Parathyroid adenoma (tissue), 2 donors: ENCODE measurements around the gene SCN5A.

Source experiments
- H2AFZ ChIP-seq: fragments of 300-600 bp; sonication (generic); one replicate; pipeline ENCODE4 v1.7.0; 2017; ENCODE audit warnings: antibody characterized with exemption, mild to moderate bottlenecking
- H3K27ac ChIP-seq: fragments of 300-600 bp; sonication (generic); one replicate; pipeline ENCODE4 v1.7.0; 2017
- H3K27me3 ChIP-seq: fragments of 300-600 bp; sonication (generic); one replicate; pipeline ENCODE4 v1.7.0; 2017; ENCODE audit warnings: low read length; ENCODE audit not compliant: control insufficient read depth, insufficient read depth
- H3K36me3 ChIP-seq: fragments of 300-600 bp; sonication (generic); one replicate; pipeline ENCODE4 v1.7.0; 2017; ENCODE audit warnings: low read length; ENCODE audit not compliant: control insufficient read depth, insufficient read depth
- H3K4me1 ChIP-seq: fragments of 300-600 bp; sonication (generic); one replicate; pipeline ENCODE4 v1.7.0; 2017; ENCODE audit warnings: control low read depth
- H3K4me2 ChIP-seq: fragments of 300-600 bp; sonication (generic); one replicate; pipeline ENCODE4 v1.7.0; 2017; ENCODE audit warnings: low read length
- H3K4me3 ChIP-seq: fragments of 300-600 bp; sonication (generic); one replicate; pipeline ENCODE4 v1.7.0; 2017; ENCODE audit warnings: low read depth, low read length
- H3K79me2 ChIP-seq: fragments of 300-600 bp; sonication (generic); one replicate; pipeline ENCODE4 v1.7.0; 2017; ENCODE audit warnings: control low read depth
- H3K9ac ChIP-seq: fragments of 300-600 bp; sonication (generic); one replicate; pipeline ENCODE4 v1.7.0; 2017; ENCODE audit warnings: mild to moderate bottlenecking
- H3K9me3 ChIP-seq: fragments of 300-600 bp; sonication (generic); one replicate; pipeline ENCODE4 v1.7.0; 2017; ENCODE audit warnings: low read length; ENCODE audit not compliant: control insufficient read depth
- CTCF ChIP-seq: fragments of 300-600 bp; sonication (generic); IDR thresholded peaks from one replicate; pipeline ENCODE4 v1.7.0; 2017; ENCODE audit warnings: antibody characterized with exemption, mild to moderate bottlenecking
- donor health status: primary hyperparathyroidism.

SCN5A gene

GRCh38 chr3:38638354-38638753 lies 11.1 kb downstream of the SCN5A start:
- no peak for TF ChIP-seq CTCF
- Histone ChIP-seq H3K4me1 (no peaks in the 10 kb centered on the region), H3K4me2 (no peak overlapping the region), H3K27me3 (no peaks in the 10 kb centered on the region), H3K36me3 (no peaks in the 10 kb centered on the region), H3K79me2 (no peaks in the 10 kb centered on the region), H3K9ac (no peak overlapping the region), H2AFZ (no peak overlapping the region), H3K4me3 (no peak overlapping the region), H3K27ac (no peak overlapping the region), H3K9me3 (no peaks in the 10 kb centered on the region)

- H3K4me3 ChIP-seq = no peak overlapping the region
- TF ChIP-seq CTCF = no peak
- H3K36me3 ChIP-seq = no peaks in the 10 kb centered on the region
- H3K27me3 ChIP-seq = no peaks in the 10 kb centered on the region
- H2AFZ ChIP-seq = no peak overlapping the region
- no peak overlapping the region for H3K9ac ChIP-seq
- no peak overlapping the region for H3K4me2 ChIP-seq
- H3K9me3 ChIP-seq = no peaks in the 10 kb centered on the region
- no peak overlapping the region for H3K27ac ChIP-seq
- H3K79me2 ChIP-seq = no peaks in the 10 kb centered on the region
- H3K4me1 ChIP-seq = no peaks in the 10 kb centered on the region
Observed at GRCh38 chr3:38637906-38638305, 11.6 kb downstream of the SCN5A start.

GRCh38 chr3:38636881-38637280 lies 12.6 kb downstream of the SCN5A start:
- Histone ChIP-seq H3K36me3 (no peaks in the 10 kb centered on the region), H3K4me2 (no peak overlapping the region), H3K79me2 (no peaks in the 10 kb centered on the region), H3K27ac (no peak overlapping the region), H2AFZ (no peak overlapping the region), H3K4me3 (no peak overlapping the region), H3K9me3 (no peaks in the 10 kb centered on the region), H3K4me1 (no peaks in the 10 kb centered on the region), H3K27me3 (no peaks in the 10 kb centered on the region), H3K9ac (no peak overlapping the region)
- no peak for TF ChIP-seq CTCF

GRCh38 chr3:38636464-38636863 lies 13.0 kb downstream of the SCN5A start:
- TF ChIP-seq CTCF = no peak
- Histone ChIP-seq H3K9me3 (no peaks in the 10 kb centered on the region), H3K36me3 (no peaks in the 10 kb centered on the region), H3K4me2 (no peak overlapping the region), H2AFZ (no peak overlapping the region), H3K9ac (no peak overlapping the region), H3K27ac (no peak overlapping the region), H3K4me3 (no peak overlapping the region), H3K27me3 (no peaks in the 10 kb centered on the region), H3K79me2 (no peaks in the 10 kb centered on the region), H3K4me1 (no peaks in the 10 kb centered on the region)

- Histone ChIP-seq H3K4me1 (no peaks in the 10 kb centered on the region), H3K9ac (no peak overlapping the region), H3K79me2 (no peaks in the 10 kb centered on the region), H3K36me3 (no peaks in the 10 kb centered on the region), H3K4me2 (no peak overlapping the region), H3K27me3 (no peaks in the 10 kb centered on the region), H3K4me3 (no peak overlapping the region), H3K9me3 (no peaks in the 10 kb centered on the region), H2AFZ (no peak overlapping the region), H3K27ac (no peak overlapping the region)
- no peak for TF ChIP-seq CTCF
Observed at GRCh38 chr3:38634111-38634510, 15.4 kb downstream of the SCN5A start.
